ENCODE measurements around the gene CRYBG1.

The CRYBG1 gene

DNA sequence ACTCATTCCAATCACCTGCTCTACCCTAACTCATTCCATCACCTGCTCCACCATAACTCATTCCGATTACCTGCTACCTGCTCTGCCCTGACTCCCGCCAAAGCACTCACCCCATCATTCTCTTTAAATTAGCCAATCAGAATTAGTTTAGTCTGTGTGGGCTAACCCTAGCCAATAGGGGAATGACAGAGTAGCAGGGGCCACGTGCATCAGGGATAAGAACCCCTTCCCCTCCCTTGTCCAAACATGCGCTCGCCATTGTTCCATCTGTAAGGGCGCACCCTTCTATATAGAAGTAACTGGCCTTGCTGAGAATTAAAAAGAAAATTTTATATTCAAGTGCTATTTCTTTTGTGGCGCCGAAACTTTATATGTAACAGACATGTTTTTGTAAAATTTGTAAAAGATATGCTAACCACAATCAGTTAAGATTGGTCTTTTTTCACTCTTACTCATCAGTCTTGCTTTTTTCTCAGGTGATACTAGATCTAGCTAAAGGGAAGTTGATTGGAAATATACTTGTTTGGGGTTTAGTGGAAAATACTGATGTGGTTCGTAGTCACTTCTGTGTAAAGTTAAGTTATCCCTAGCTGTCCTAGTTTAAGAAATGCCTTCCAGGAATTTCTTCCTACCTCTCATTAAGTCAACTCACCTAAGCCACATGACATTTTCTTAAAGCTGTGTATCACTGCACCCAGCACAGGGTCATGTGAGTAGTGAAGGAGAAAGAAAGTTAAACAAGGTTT is 252.3 kb downstream of the CRYBG1 start:
- H3K4me3 ChIP-seq (ENCODE audit: control insufficient read depth, low read depth, low read length): no peak overlapping the region
- no peak for DNase-seq (ENCODE audit: low read depth)
- TF ChIP-seq, protein P1, sequence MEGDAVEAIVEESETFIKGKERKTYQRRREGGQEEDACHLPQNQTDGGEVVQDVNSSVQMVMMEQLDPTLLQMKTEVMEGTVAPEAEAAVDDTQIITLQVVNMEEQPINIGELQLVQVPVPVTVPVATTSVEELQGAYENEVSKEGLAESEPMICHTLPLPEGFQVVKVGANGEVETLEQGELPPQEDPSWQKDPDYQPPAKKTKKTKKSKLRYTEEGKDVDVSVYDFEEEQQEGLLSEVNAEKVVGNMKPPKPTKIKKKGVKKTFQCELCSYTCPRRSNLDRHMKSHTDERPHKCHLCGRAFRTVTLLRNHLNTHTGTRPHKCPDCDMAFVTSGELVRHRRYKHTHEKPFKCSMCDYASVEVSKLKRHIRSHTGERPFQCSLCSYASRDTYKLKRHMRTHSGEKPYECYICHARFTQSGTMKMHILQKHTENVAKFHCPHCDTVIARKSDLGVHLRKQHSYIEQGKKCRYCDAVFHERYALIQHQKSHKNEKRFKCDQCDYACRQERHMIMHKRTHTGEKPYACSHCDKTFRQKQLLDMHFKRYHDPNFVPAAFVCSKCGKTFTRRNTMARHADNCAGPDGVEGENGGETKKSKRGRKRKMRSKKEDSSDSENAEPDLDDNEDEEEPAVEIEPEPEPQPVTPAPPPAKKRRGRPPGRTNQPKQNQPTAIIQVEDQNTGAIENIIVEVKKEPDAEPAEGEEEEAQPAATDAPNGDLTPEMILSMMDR (conservative IDR thresholded peaks at IDR 0.05; ENCODE audit: control insufficient read depth, insufficient read depth, low read depth, low read length): no peak

DNA sequence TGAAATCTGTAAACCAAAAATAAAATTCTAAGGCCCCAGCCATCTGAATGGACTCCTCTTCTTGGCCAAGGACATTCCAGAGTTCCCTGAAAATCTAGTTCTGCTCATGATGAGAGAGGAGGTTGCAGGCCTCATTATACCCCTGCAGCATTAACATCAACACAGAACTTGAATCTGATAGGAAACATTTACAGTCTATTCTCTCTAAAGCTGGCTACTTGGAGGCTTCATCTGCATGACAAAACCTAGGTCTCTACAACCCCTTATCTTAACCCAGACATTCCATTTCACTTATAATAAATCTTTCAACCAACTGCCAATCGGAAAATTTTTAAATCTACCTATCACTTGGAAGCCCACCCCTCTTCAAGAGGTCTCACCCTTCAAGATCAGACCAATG is 253.1 kb downstream of the CRYBG1 start:
- TF ChIP-seq, protein P1 (conservative IDR thresholded peaks at IDR 0.05; ENCODE audit: control insufficient read depth, insufficient read depth, low read depth, low read length): no peak
- no peak overlapping the region for H3K4me3 ChIP-seq (ENCODE audit: control insufficient read depth, low read depth, low read length)
- no peak for DNase-seq (ENCODE audit: low read depth)

DNA sequence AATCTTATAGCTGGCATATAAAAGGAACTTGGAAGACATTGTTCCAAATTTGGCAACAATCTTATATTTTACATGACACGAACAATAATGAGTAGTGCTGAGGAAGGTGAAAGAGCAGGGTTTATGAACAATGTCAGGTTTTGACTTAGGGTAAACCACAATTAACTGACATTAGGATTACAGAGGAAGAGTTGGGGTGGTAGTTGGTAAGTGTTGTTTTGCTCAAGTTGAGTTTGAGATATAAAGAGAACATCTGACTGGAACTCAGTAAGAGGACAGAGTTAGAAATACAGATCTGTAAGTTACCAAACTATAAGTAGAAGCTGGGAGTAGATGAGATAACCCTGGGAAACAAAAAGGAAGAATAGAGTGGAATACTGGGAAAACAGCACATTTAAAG is 253.6 kb downstream of the CRYBG1 start:
- DNase-seq (ENCODE audit: low read depth): no peak
- TF ChIP-seq, protein P1 (conservative IDR thresholded peaks at IDR 0.05; ENCODE audit: control insufficient read depth, insufficient read depth, low read depth, low read length): no peak
- H3K4me3 ChIP-seq (ENCODE audit: control insufficient read depth, low read depth, low read length): no peak overlapping the region

DNA sequence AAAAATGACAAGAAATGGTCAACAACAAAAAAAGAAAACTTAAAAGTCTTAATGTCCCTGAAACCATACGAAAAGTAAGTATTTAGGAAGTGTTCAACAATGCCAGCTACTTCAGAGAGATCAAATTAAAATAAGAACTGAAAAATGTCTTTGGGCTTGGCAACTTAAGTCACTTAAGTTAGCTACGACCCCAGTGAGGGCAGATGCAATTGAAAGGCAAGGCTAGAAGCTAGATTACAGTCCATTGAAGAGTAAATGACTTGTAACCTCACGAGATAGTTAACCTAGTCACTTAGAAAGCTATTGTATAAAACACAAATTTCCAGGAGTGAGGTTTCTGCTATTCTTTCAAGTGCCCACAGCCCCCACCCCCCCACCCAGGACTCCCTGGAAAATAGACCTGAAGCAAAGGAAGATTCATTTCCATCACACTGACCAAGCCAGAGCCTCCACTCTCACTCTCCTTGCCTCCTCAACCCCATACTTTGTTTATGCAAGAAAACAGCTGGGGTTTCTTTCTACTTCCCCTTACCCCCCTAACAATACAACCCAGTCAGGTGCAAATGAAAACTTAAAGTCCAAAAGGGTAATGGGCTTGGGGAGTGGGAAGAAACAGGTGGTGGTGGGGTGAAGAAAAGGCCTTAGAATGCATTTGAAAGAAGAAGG is 254.2 kb downstream of the CRYBG1 start:
- TF ChIP-seq, protein P1 (conservative IDR thresholded peaks at IDR 0.05; ENCODE audit: control insufficient read depth, insufficient read depth, low read depth, low read length): no peak
- DNase-seq (ENCODE audit: low read depth): no peak
- H3K4me3 ChIP-seq (ENCODE audit: control insufficient read depth, low read depth, low read length): no peak overlapping the region

DNA sequence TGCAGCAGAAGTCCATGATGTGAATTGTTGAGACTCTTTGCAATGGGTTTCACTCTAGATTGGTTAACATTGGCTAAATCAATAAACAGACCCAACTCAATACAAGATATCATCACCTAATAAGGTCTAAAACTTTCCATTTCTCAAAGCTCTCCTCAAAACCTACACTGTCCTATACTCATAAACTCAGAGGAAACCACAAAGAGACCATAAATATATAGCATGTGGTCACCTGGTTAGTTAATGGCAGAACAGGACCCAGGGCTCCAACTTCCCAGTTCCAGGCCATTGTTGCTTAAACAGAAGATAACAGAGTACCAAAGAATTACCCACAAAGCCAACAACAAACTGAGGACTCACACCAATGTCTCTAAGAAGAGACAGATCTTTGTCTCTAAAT is 256.8 kb downstream of the CRYBG1 start:
- no peak for DNase-seq (ENCODE audit: low read depth)
- TF ChIP-seq, protein P1 (conservative IDR thresholded peaks at IDR 0.05; ENCODE audit: control insufficient read depth, insufficient read depth, low read depth, low read length): no peak
- no peak overlapping the region for H3K4me3 ChIP-seq (ENCODE audit: control insufficient read depth, low read depth, low read length)

DNA sequence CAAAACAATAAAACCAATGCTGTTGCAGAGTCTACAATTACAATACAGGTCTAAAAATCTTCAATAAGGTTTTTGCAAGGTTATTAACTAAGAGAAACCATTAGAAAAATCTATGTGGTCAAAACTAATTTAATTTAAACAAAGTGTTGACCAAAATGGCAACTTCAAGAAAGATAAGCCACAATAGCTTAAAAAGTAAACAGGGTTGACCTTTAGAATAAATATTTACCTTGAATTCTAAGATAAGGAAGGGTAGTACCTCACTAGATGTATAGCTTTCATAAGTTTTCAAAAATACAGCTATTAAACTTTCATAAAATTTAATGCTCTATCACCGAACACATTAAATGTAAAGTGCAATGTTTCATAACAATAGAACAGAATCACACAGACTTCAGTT is 257.3 kb downstream of the CRYBG1 start:
- DNase-seq (ENCODE audit: low read depth): no peak
- TF ChIP-seq, protein P1 (conservative IDR thresholded peaks at IDR 0.05; ENCODE audit: control insufficient read depth, insufficient read depth, low read depth, low read length): no peak
- H3K4me3 ChIP-seq (ENCODE audit: control insufficient read depth, low read depth, low read length): no peak overlapping the region

All from fibroblast of mammary gland (primary cell).